ENCODE results near the gene CMTM7.

DNA sequence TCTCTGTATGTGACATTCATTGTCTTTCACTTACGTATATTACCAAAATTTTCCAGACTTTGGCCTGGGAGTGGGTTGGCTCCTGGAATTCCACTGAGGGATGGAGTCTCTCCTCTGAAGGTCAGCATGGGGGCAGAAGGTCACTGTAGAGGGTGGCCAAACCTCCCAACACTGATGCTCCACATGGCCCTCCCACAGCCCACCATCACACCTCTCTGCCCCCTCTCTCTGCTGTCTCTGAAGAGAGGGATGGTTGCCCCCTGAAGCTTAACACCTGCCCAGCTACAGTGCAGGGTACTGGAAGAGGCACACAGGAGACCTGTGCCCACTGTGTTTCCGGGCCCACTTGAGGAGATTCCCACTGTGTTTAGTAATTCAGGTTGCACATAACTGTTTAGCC lies 58.8 kb downstream of the CMTM7 start:
- TF ChIP-seq, protein P1, sequence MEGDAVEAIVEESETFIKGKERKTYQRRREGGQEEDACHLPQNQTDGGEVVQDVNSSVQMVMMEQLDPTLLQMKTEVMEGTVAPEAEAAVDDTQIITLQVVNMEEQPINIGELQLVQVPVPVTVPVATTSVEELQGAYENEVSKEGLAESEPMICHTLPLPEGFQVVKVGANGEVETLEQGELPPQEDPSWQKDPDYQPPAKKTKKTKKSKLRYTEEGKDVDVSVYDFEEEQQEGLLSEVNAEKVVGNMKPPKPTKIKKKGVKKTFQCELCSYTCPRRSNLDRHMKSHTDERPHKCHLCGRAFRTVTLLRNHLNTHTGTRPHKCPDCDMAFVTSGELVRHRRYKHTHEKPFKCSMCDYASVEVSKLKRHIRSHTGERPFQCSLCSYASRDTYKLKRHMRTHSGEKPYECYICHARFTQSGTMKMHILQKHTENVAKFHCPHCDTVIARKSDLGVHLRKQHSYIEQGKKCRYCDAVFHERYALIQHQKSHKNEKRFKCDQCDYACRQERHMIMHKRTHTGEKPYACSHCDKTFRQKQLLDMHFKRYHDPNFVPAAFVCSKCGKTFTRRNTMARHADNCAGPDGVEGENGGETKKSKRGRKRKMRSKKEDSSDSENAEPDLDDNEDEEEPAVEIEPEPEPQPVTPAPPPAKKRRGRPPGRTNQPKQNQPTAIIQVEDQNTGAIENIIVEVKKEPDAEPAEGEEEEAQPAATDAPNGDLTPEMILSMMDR (tag by site-specific recombination; IDR thresholded peaks at IDR 0.05) = no peak
- TF ChIP-seq ZNF274 (IDR thresholded peaks at IDR 0.05; ENCODE audit: low read length) (no peak), ZNF274 (tag by site-specific recombination; IDR thresholded peaks at IDR 0.05; ENCODE audit: borderline replicate concordance) (no peak), ZFP41 (tag by site-specific recombination; IDR thresholded peaks at IDR 0.05; ENCODE audit: borderline replicate concordance) (no peak), KLF7 (tag by site-specific recombination; IDR thresholded peaks at IDR 0.05; ENCODE audit: borderline replicate concordance) (no peak), RBAK (tag by site-specific recombination; IDR thresholded peaks at IDR 0.05) (no peak), ZNF830 (tag by site-specific recombination; IDR thresholded peaks at IDR 0.05; ENCODE audit: low read depth) (no peak), ZNF121 (tag by site-specific recombination; IDR thresholded peaks at IDR 0.05) (no peak), KLF10 (tag by site-specific recombination; IDR thresholded peaks at IDR 0.05) (no peak), ZNF433 (tag by site-specific recombination; IDR thresholded peaks at IDR 0.05; ENCODE audit: low read depth) (no peak)

All from HEK293 (cell line).